ENCODE measurements around the gene BAK1. TPM values are rescaled to one million over a fixed set of nuclear protein-coding genes. Genes with fewer than 3 reads are reported as not detected.

Gene BAK1
- total RNA-seq, 2 experiments from 2014 or later, result 69.2 to 77.6 TPM

GRCh38 chr6:33590531-33591198, 10.6 kb upstream of the BAK1 start:
- no peak for DNase-seq
- no peak overlapping the region for H3K4me3 Mint-ChIP-seq
- H3K36me3 Mint-ChIP-seq (ENCODE audit: low read depth), result no peaks in the 10 kb centered on the region
- CTCF ChIA-PET, result interaction anchor here (0.6 to 2.8 kb wide), 5 partner anchors 12 to 111 kb away, joined by 3 to 8 read pairs (median 5); no protein-coding TSS in a partner anchor
- peaks cover 28% of the 10 kb centered on the region for H3K4me1 Mint-ChIP-seq
- no peaks in the 10 kb centered on the region for H3K9me3 Mint-ChIP-seq
- H3K27ac Mint-ChIP-seq, result peak overlapping the region; percentile 31
- H3K27me3 Mint-ChIP-seq, result peaks cover 2% of the 10 kb centered on the region
- POLR2A ChIA-PET, result no interaction called here

GRCh38 chr6:33589731-33590530, 9.9 kb upstream of the BAK1 start:
- peaks cover 35% of the 10 kb centered on the region for H3K4me1 Mint-ChIP-seq
- H3K27ac Mint-ChIP-seq, result no peak overlapping the region

GRCh38 chr6:33589392-33589730, 9.3 kb upstream of the BAK1 start:
- ChIA-PET CTCF (interaction anchor here (0.7 to 1.4 kb wide), 6 partner anchors 10 to 122 kb away, joined by 3 to 7 read pairs (median 4); partner anchors contain the start of gene UQCC2), POLR2A (no interaction called here)
- H3K36me3 Mint-ChIP-seq (ENCODE audit: low read depth), result no peaks in the 10 kb centered on the region
- peaks cover 39% of the 10 kb centered on the region for H3K4me1 Mint-ChIP-seq
- H3K9me3 Mint-ChIP-seq, result no peaks in the 10 kb centered on the region
- H3K27ac Mint-ChIP-seq, result no peak overlapping the region
- H3K27me3 Mint-ChIP-seq, result peaks cover 2% of the 10 kb centered on the region
- DNase-seq, result no peak
- no peak overlapping the region for H3K4me3 Mint-ChIP-seq

More at GRCh38 chr6:33589731-33590530, 9.9 kb upstream of the BAK1 start:
- Mint-ChIP-seq H3K36me3 (ENCODE audit: low read depth) (no peaks in the 10 kb centered on the region), H3K4me3 (no peak overlapping the region), H3K9me3 (no peaks in the 10 kb centered on the region), H3K27me3 (peaks cover 2% of the 10 kb centered on the region)
- CTCF ChIA-PET, result interaction anchor here (0.6 to 1.4 kb wide), 7 partner anchors 11 to 121 kb away, joined by 3 to 7 read pairs (median 4); partner anchors contain the start of gene UQCC2
- peak; percentile 49 for DNase-seq
- POLR2A ChIA-PET, result no interaction called here

- Mint-ChIP-seq H3K9me3 (no peaks in the 10 kb centered on the region), H3K4me3 (no peak overlapping the region), H3K27me3 (peaks cover 2% of the 10 kb centered on the region), H3K4me1 (peaks cover 42% of the 10 kb centered on the region), H3K27ac (no peak overlapping the region), H3K36me3 (ENCODE audit: low read depth) (no peaks in the 10 kb centered on the region)
- no peak for DNase-seq
- ChIA-PET POLR2A (no interaction called here), CTCF (interaction anchor here (4.8 kb wide), 1 partner anchor 18 kb away, joined by 17 read pairs; no protein-coding TSS in a partner anchor)
Measured at GRCh38 chr6:33588894-33589293, 8.8 kb upstream of the BAK1 start.

GRCh38 chr6:33587529-33587928, 7.5 kb upstream of the BAK1 start:
- no peak overlapping the region for H3K27ac Mint-ChIP-seq
- no peaks in the 10 kb centered on the region for H3K36me3 Mint-ChIP-seq (ENCODE audit: low read depth)
- H3K4me3 Mint-ChIP-seq, result no peak overlapping the region
- no peaks in the 10 kb centered on the region for H3K9me3 Mint-ChIP-seq
- ChIA-PET POLR2A (no interaction called here), CTCF (interaction anchor here (1.1 to 4.8 kb wide), 2 partner anchors 11 to 20 kb away, joined by 3 to 17 read pairs; no protein-coding TSS in a partner anchor)
- peaks cover 2% of the 10 kb centered on the region for H3K27me3 Mint-ChIP-seq
- peaks cover 39% of the 10 kb centered on the region for H3K4me1 Mint-ChIP-seq
- no peak for DNase-seq

GRCh38 chr6:33586108-33586640, 6.1 kb upstream of the BAK1 start:
- CTCF ChIA-PET, result interaction anchor here (0.6 to 4.8 kb wide), 7 partner anchors 10 to 628 kb away, joined by 3 to 17 read pairs (median 4); no protein-coding TSS in a partner anchor
- H3K27ac Mint-ChIP-seq, result peak overlapping the region; percentile 97
- no peak for DNase-seq

GRCh38 chr6:33585403-33586107, 5.5 kb upstream of the BAK1 start:
- H3K27ac Mint-ChIP-seq, result peak overlapping the region; percentile 97
- CTCF ChIA-PET, result interaction anchor here (0.6 to 4.8 kb wide), 11 partner anchors 10 to 629 kb away, joined by 3 to 17 read pairs (median 4); partner anchors contain the start of gene ITPR3
- no peaks in the 10 kb centered on the region for H3K36me3 Mint-ChIP-seq (ENCODE audit: low read depth)
- peak overlapping the region; percentile 71 for H3K4me3 Mint-ChIP-seq
- peak; percentile 89 for DNase-seq
- POLR2A ChIA-PET, result interaction anchor here (0.6 kb wide), 2 partner anchors 83 to 131 kb away, joined by 3 to 4 read pairs; partner anchors contain the start of gene ZBTB9
- H3K4me1 Mint-ChIP-seq, result peaks cover 33% of the 10 kb centered on the region
- no peaks in the 10 kb centered on the region for H3K9me3 Mint-ChIP-seq
- H3K27me3 Mint-ChIP-seq, result no peaks in the 10 kb centered on the region

More at GRCh38 chr6:33586108-33586640, 6.1 kb upstream of the BAK1 start:
- peak overlapping the region; percentile 71 for H3K4me3 Mint-ChIP-seq
- no peaks in the 10 kb centered on the region for H3K9me3 Mint-ChIP-seq
- no peaks in the 10 kb centered on the region for H3K36me3 Mint-ChIP-seq (ENCODE audit: low read depth)
- POLR2A ChIA-PET, result interaction anchor here (0.6 kb wide), 2 partner anchors 82 to 169 kb away, joined by 3 to 6 read pairs; no protein-coding TSS in a partner anchor
- peaks cover 33% of the 10 kb centered on the region for H3K4me1 Mint-ChIP-seq
- H3K27me3 Mint-ChIP-seq, result no peaks in the 10 kb centered on the region

GRCh38 chr6:33584700-33585402, 4.8 kb upstream of the BAK1 start:
- no peak overlapping the region for H3K4me3 Mint-ChIP-seq
- DNase-seq, result no peak
- ChIA-PET CTCF (interaction anchor here (0.5 to 4.8 kb wide), 11 partner anchors 9 to 544 kb away, joined by 3 to 17 read pairs (median 5); partner anchors contain the start of gene ITPR3), POLR2A (interaction anchor here (0.6 kb wide), 1 partner anchor 130 kb away, joined by 4 read pairs; the partner anchor contains the start of gene ZBTB9)
- peak overlapping the region; percentile 97 for H3K27ac Mint-ChIP-seq
- H3K9me3 Mint-ChIP-seq, result no peaks in the 10 kb centered on the region
- H3K36me3 Mint-ChIP-seq (ENCODE audit: low read depth), result no peaks in the 10 kb centered on the region
- H3K4me1 Mint-ChIP-seq, result peaks cover 39% of the 10 kb centered on the region
- no peaks in the 10 kb centered on the region for H3K27me3 Mint-ChIP-seq

GRCh38 chr6:33583591-33584155, 3.6 kb upstream of the BAK1 start:
- ChIA-PET POLR2A (no interaction called here), CTCF (interaction anchor here (1.2 to 4.1 kb wide), 5 partner anchors 13 to 117 kb away, joined by 3 to 16 read pairs (median 5); partner anchors contain the start of gene ITPR3)
- Mint-ChIP-seq H3K4me1 (peaks cover 39% of the 10 kb centered on the region), H3K36me3 (ENCODE audit: low read depth) (peaks cover 7% of the 10 kb centered on the region), H3K4me3 (no peak overlapping the region), H3K27ac (no peak overlapping the region), H3K9me3 (no peaks in the 10 kb centered on the region), H3K27me3 (no peaks in the 10 kb centered on the region)
- no peak for DNase-seq

GRCh38 chr6:33581186-33581585, 1.1 kb upstream of the BAK1 start:
- POLR2A ChIA-PET, result no interaction called here
- H3K9me3 Mint-ChIP-seq, result no peaks in the 10 kb centered on the region
- peaks cover 54% of the 10 kb centered on the region for H3K4me1 Mint-ChIP-seq
- CTCF ChIA-PET, result interaction anchor here (0.6 to 2.0 kb wide), 5 partner anchors 11 to 155 kb away, joined by 3 to 5 read pairs (median 3); no protein-coding TSS in a partner anchor
- H3K4me3 Mint-ChIP-seq, result no peak overlapping the region
- peaks cover 27% of the 10 kb centered on the region for H3K36me3 Mint-ChIP-seq (ENCODE audit: low read depth)
- no peak for DNase-seq
- no peak overlapping the region for H3K27ac Mint-ChIP-seq
- no peaks in the 10 kb centered on the region for H3K27me3 Mint-ChIP-seq

- peak overlapping the region; percentile 95 for H3K4me3 Mint-ChIP-seq
- POLR2A ChIA-PET, result interaction anchor here (0.6 to 0.7 kb wide), 2 partner anchors 60 to 1012 kb away, joined by 3 read pairs; no protein-coding TSS in a partner anchor
- CTCF ChIA-PET, result interaction anchor here (0.8 to 1.8 kb wide), 10 partner anchors 8 to 161 kb away, joined by 3 to 6 read pairs (median 3); partner anchors contain the start of genes CUTA and UQCC2
- no peaks in the 10 kb centered on the region for H3K27me3 Mint-ChIP-seq
- H3K4me1 Mint-ChIP-seq, result peaks cover 47% of the 10 kb centered on the region
- peaks cover 43% of the 10 kb centered on the region for H3K36me3 Mint-ChIP-seq (ENCODE audit: low read depth)
- DNase-seq, result peak; percentile 77
- no peaks in the 10 kb centered on the region for H3K9me3 Mint-ChIP-seq
- peak overlapping the region; percentile 94 for H3K27ac Mint-ChIP-seq
Measured at GRCh38 chr6:33578588-33579011, 1.5 kb downstream of the BAK1 start.
